Epidermal melanocyte (primary cell): Measurements from ENCODE around the gene GIMAP5.

Experiments used
- DNase-seq: peaks from one replicate; pipeline ENCODE4 v3.0.0; 2011; ENCODE audit warnings: low spot score; ENCODE audit not compliant: insufficient read length

The GIMAP5 gene

DNA sequence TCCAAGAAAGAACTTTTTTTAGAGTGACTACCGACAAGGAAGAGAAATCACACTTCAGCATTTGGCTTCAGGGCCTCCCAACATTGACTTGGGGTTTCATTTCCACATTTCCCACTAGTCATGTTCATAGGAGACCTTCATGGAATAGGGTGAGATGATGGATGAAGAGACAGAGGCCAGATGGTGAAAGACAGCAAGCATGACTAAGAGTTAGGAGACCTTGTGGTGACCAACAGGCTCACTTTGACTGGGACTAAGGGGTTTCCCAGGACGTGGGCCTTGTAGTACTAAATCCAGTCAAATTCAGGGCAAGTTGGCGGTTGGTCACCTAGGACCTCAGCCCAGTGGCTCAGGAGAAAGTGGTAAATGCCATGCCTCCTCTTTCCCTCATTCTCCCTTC is 3.0 kb upstream of the GIMAP5 start:
- no peak for DNase-seq

DNA sequence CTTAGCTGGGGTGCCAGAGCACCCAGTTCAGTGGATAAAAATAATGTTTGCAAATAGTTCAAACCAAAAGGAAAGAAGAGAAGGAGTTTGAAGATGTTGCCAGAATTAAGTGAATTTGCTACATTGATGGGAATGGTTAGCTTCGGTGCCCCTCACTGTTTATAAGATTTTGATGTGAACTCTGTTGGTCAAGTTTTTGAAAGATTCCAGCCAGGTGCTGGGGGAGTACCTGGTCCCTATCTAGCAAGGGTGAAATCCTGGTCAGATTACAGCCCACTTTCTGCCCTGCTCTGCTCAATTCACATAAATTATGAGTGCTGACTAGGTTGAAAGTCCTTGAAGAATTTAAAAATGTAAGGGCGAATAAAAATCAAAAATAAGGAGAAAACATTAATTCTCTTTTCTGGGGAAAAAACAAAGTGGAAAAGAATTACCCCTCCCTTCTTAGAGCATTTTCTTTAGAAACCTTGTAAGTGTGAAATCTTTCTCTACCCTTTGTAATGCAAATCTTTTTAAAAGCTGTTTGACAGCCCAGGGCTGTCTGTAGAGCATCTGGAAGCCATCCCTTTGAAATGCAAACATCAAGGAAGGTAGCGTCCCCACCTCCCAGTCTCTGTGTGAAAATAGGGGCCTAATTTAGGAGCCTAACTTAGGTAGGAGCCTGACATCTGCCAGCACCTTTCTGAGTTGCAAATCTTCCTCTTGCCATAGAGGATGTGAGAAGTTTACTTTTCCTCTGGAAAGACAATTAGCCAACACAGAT is 1.4 kb upstream of the GIMAP5 start:
- no peak for DNase-seq

DNA sequence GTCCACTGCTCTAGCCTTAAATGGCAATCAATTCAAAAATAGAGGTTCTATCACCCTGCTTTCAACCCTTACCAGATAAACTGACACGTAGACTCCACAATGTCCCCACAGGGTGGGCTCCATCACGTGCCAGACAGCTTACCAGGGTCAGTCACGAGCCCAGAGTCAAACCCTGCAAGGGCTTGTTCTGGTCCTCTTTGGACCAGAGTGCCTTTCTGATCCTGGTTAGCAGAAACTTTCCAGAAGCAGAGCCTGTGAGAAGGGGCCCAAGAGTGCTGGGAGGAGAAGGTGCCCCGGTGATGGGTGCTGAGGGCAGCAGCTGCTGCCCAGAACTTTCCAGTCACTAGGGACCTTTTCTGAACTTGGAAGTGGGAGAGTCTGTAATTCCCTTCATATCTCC is 354 bp upstream of the GIMAP5 start:
- DNase-seq, result no peak

DNA sequence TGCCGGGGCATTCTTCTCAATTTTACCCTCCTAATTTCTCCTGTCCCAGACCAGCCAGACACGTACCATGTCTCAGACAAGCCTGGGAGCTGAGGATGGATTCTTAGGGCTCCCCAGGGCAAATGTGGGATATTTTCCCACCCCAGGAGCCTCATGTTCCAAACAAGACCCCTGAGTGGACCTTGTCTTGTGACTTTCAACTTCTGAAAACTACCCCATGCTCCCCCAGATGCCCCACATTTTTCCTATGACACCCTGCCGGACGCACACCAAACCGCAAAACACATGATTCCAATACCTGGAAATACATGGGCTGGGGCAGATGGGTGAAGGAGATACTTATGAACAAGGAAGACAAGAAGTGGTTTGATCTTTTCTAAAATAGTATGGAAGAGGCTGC is 874 bp downstream of the GIMAP5 start:
- no peak for DNase-seq

DNA sequence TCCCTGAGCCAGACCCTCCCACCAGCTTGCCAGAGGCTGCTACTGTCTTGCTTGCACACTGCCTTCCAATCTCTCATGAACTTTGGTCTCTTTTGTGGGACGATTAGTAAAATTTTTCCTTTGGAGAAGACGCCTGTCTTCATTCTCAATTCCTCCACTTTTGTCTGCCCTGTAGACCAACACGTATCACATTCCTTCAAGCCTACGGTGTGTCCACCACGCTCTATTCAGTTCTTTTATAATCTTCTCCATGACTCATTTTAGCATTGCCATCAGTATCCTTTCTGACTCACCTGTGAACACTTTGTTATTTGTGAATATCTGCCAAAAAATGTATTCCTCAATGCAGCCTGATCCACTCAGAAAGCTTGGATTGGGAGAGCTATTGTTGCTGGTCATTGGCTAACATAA is 1.4 kb downstream of the GIMAP5 start:
- DNase-seq, result no peak

DNA sequence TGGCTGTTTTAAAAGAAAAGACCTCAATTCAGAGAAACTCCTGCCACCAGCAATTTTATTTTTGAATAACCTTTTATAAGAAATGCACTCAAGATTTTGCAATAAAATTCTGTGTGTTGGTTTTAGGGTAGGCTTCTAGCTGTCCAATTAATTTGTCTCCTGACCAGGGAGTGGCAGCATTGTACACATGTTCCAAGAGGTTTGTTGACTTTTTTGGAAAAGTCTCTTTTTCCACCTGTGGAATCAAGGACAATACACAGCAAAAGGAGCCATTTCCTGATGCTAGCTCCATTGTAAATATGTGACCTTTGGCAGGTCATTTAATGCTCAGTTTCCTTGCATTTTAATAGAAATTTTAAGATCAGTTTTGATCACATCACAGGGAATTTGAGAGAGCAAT is 1.8 kb downstream of the GIMAP5 start:
- DNase-seq, result no peak

DNA sequence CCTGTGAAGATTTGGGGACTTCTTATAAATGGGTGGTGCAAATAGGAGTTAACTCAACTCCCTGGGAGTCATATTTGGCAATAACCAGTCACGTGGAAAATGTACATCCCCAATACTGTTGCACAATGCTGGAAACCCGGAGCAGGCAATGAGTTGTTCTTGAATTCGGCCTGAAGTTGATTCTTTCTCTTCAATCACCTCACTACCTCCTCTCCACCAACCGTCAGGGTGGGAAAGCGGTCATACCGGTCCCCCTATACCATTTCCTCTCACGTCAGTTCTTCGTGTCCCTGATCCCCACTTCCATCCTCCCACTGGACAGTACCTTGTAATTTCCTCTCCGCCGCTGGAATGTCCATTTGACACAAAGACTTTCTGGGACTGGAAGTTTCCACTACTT is 2.8 kb downstream of the GIMAP5 start:
- DNase-seq, result no peak

DNA sequence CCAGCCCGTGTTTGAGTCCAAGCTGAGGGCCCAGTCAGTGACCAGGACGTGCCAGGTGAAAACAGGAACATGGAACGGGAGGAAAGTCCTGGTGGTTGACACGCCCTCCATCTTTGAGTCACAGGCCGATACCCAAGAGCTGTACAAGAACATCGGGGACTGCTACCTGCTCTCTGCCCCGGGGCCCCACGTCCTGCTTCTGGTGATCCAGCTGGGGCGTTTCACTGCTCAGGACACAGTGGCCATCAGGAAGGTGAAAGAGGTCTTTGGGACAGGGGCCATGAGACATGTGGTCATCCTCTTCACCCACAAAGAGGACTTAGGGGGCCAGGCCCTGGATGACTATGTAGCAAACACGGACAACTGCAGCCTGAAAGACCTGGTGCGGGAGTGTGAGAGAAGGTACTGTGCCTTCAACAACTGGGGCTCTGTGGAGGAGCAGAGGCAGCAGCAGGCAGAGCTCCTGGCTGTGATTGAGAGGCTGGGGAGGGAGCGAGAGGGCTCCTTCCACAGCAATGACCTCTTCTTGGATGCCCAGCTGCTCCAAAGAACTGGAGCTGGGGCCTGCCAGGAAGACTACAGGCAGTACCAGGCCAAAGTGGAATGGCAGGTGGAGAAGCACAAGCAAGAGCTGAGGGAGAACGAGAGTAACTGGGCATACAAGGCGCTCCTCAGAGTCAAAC is 5.2 kb downstream of the GIMAP5 start:
- DNase-seq, result no peak

DNA sequence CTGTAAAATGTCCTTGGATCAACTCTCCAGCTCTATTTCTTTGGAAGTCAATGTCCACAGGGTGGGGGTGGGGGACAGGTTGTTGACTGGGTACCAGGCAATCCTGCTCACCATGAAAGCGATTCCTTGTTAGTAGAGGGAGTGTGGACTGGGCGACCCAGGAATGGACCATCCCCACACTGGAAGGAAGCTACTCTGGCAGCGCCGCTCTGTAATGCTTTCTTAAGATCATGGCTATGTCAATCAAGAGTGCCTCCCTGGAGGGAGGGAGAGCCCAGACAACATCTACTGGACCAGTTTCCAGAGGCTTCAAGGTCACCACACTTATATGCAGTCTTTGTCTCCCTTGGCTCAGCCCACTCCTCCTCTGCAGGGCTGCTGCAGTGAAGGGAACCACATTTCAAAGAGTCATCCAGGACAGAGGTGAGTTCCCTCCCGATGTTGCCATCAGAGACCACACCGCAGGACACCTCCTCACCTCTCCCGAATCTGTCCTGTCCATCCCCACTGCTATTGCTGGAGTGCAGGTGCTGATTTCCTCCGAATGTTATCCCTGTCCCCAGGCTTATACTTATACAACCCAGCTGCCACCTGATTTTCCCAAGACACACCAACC is 6.9 kb downstream of the GIMAP5 start:
- no peak for DNase-seq

DNA sequence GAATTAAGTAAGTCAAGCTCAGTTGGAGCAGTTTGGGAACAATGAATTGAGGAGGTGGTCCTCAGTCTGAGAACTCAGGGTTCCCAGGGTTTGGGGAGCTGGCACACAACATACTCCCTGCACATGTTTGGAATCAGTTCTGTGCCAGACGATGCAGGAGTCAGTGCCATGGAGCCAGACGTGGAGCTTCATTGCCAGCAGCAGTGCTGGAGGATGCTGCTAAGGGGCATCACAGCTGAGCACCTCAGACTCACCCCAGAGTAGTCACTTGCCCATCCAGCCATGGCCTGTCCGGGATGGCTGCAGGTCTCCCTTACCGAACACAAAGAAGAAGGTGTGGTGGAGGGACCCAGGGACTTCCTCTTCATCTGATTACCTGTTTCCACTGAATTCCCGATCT is 7.9 kb downstream of the GIMAP5 start:
- no peak for DNase-seq

DNA sequence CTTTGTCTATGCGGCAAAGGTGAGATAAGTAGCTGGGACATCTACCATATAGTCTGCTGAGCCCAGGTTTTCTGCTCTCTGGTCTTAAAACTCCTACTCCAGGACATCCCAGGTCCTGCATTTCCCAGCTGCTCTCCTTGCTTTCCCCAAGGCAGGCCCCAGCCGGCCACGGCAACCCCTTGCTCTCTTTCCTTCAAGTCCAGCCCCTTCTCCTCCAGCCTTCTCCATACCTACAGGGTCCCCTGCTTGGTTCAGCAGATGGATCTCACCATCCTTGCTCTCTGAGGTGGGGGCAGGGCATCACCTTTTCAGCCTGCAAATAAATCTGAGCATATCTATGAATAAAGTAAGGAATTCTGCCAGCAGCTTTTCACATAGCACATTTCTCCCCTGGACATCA is 8.7 kb downstream of the GIMAP5 start:
- DNase-seq, result no peak

DNA sequence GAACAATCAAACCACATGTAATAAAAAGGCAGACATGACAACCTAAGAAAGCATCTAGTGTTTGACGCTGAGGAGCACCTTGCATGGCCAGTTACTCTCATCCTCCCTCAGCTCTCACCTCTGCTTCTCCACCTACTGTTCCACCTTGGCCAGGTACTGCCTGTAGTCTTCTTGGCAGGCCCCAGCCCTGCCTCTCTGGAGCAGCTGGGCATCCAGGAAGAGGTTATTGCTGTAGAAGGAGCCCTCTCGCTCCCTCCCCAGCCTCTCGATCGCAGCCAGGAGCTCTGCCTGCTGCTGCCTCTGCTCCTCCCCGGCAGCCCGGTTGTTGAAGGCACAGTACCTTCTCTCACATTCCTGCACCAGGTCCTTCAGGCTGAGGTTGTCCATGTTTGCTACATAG is 9.7 kb downstream of the GIMAP5 start:
- no peak for DNase-seq

DNA sequence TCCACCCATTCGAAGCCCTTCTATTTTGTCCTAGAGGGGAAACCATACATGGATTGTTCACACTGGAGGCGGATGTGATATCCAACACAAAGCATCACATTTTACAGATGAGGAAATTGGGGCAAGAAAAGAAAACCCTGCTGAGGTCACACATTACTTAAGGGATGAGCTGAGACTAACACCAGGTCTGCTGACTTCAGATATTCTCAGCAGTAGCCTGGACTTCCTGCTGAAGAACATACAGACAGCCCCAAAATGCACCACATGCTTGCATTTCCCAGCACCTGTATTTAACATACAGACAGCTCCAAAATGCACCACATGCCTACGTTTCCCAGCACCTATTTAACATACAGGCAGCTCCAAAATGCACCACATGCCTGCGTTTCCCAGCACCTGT is 11.2 kb downstream of the GIMAP5 start:
- no peak for DNase-seq

DNA sequence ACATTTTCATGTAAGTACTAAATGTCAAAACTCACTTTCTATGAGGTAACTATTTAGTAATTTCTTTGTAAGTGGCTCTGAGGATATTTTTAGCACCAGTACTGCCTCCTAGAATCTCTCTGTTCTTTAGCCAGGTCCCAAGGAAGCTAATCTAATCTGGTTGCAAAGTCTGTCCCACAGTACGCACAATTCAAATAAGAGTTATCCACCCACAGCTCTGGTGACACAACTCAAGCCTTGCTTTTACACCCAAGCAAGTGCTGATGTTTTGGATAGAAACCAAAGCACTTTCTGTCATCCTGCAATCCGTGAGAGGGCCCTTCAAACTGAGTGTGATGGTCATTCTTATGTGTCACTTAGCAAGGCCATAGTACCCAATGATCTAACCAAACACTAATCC is 14.5 kb downstream of the GIMAP5 start:
- DNase-seq, result no peak

DNA sequence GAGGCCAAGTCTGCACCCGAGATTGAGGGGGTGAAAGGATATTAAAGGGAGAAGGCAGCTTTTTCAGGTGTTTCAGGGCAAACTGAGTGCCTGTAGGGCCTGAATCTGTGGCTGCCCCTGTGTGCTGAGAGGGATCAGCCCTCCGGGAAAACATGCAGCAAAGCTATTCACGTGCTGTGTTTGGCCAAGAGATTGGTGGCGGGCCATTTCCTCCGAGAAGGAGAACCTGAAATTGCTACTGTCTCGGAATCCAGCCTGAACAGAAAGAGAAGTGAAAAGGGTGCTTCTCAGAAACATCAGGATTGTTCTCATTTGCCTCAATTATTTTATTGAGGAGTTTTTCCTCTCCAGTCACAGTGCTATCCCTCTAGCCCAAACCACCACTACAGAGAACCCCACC is 16.0 kb downstream of the GIMAP5 start:
- DNase-seq, result no peak

DNA sequence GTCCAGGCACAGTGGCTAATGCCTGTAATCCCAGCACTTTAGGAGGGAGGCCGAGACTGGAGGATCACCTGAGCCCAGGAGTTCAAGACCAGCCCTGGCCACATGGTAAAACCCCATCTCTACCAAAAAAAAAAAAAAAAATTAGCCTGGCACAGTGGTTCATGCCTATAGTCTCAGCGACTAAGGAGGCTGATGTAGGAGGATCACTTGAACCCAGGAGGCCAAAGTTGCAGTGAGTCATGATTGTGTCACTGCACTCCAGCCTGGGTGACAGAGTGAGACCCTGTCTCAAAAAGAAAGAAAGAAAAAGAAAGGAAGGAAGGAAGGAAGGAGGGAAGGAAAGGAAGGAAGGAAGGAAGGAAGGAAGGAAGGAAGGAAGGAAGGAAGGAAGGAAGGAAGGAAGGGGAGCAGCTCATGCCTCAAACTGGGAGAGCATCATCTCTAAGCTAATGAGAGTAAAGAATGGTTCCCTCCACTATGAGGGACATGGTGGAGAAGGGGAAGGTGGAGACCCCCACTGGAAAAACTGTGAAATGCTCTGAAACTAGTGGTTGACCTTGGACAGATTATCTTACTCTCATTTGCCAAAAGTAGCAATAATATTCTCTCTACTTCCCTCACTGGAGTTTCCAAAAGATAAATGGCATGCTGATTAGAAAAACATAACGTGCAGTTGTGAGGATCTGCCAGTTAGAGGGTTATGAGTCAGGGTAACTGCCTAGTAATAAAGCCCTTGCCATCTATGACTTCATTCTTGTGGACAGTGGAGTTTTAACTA is 16.8 kb downstream of the GIMAP5 start:
- no peak for DNase-seq

DNA sequence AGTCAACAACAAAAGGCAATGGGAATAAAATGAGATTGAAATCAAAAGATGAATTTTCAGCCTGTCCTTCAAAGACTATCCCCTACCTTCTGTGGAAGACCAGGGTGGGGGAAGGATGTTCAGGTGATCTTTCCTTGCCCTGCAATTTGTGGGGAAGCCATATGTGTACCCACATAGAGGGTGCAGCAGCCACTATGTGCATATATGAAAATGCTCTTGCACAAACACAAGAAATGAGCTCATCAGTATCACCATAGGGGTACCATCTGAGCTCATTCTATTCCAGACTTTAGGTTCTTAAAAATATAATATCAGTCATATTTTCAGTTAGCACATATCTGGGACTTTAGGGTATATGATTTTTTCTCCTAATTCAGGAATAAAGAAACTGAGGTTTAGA is 17.7 kb downstream of the GIMAP5 start:
- DNase-seq, result no peak

DNA sequence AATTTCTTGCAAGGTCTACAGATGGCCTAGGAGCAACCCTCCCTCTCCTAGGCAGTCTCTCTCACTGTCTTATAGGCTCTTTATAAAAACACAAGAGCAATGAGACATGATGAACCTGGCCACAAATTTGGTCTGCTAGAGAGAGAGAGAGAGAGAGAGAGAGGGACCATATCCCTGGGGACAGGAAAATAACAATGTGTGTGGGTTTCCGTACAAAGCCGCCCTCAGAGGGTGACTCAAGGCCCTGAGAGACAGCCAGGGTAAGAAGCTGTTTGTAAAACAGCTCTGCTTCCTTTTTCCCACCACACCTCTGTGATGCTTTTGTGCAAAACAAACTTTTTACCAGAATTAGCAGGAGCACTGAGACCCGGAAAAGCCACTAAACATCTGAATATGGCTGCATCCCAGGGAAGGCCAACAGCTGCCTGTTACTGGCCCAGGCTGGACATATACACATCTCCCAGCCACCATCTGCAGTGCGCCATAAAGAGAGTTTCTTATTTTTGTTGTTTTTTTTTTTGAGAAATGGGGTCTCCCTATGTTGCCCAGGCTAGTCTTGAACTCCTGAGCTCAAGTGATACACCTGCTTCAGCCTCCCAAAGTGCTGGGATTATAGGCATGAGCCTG is 18.4 kb downstream of the GIMAP5 start:
- DNase-seq, result no peak

DNA sequence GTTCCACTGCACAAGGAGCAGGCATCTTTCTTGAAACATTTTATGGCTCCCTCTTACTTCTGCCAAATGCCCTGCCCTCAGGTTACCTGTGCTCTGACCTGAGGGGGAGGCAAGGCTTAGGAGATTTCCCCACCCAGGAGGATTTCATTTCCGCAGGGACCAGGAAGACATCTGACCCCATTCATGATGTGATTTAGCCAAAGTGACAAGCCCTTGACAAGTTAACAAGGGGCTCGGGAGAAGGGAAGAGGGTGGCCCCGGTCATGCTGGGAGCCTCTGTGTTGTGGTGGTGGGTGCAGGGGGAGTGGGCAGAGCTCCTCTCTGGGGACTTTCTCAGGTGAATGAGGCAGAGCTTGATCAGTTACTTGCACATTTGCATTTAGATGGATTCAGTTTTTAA is 18.9 kb downstream of the GIMAP5 start:
- DNase-seq, result no peak

DNA sequence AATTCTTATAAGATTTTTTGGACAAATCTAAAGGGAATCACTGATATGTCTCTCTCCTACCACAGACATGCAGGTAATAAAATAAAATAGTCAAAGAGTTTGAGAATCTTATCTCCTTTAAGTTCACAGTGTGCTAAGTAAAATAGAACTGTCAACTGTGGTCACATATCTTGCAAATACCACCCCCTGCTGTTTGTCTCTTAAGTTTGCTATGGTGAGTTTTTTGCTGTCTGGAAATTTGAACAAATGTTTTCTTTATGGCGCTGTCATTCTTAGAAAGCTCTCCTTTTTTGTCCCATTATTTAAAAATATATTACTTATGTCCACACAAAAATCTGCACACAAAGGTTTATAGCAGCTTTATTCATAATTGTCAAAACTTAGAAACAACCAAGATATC is 19.6 kb downstream of the GIMAP5 start:
- no peak for DNase-seq

DNA sequence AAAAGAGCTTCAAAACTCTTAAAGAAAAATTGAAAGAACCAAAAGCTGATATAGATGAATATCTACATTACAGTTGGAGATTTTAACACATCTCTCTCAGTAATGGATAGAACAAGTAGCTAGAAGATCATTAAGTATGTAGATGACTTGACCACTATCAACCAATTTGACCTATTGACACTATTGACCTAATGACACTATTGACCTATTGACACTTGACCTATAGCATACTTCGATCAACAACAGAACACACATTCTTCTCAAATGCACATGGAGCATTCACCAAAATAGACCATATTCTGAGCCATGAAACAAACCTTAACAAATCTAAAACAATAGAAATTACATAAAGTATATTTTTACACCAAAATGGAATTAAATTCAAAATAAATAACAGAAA is 22.3 kb downstream of the GIMAP5 start:
- no peak for DNase-seq

DNA sequence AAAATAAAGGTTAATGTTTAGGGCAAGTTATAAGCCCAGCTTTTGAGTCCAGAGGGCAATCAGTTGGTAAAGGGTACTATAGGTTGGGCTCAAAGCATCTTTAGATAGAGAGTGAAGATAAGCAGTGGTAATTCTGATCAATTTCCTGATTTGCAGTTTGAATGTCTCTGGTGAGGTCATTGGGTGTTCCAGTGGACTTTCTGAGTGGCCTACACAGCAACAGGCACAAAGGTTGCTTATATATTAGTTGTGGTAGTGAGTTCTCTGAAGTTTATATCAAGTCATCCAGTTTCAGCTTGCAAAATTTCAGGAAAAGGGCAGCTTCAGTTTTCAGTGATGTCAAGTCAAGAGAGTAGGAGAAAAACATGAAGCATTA is 29.1 kb downstream of the GIMAP5 start:
- DNase-seq, result no peak
